Retinal pigment epithelial cell (primary cell): ENCODE data around the gene CCDC63.

Experiments
- DNase-seq: peaks from one replicate; pipeline ENCODE4 v3.0.0-alpha.2; 2010; ENCODE audit warnings: low read depth
- H3K4me3 ChIP-seq: 2 replicates; pipeline ENCODE4 v1.5.1; 2011; ENCODE audit warnings: mild to moderate bottlenecking, low read length, control low read depth, moderate library complexity
- TF ChIP-seq, protein P1 (sequence below): conservative IDR thresholded peaks from 2 replicates; pipeline ENCODE4 v1.5.1; 2011; ENCODE audit warnings: low read depth, low read length, control low read depth, inconsistent platforms

The CCDC63 gene

DNA sequence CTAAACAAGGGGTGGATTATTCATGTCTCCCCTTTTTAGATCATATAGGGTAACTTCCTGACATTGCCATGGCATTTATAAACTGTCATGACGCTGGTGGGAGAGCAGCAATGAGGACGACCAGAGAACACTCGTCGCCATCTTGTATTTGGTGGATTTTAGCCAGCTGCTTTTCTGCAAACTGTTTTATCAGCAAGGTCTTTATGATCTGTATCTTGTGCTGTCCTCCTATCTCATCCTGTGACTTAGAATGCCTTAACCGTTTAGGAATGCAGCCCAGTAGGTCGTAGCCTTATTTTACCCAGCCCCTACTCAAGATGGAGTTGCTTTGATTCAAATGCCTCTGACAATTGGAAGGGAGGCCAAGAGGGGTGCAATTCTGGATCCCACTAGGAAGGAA is 5.8 kb upstream of the CCDC63 start:
- no peak for DNase-seq
- H3K4me3 ChIP-seq: no peak overlapping the region
- TF ChIP-seq, protein P1, sequence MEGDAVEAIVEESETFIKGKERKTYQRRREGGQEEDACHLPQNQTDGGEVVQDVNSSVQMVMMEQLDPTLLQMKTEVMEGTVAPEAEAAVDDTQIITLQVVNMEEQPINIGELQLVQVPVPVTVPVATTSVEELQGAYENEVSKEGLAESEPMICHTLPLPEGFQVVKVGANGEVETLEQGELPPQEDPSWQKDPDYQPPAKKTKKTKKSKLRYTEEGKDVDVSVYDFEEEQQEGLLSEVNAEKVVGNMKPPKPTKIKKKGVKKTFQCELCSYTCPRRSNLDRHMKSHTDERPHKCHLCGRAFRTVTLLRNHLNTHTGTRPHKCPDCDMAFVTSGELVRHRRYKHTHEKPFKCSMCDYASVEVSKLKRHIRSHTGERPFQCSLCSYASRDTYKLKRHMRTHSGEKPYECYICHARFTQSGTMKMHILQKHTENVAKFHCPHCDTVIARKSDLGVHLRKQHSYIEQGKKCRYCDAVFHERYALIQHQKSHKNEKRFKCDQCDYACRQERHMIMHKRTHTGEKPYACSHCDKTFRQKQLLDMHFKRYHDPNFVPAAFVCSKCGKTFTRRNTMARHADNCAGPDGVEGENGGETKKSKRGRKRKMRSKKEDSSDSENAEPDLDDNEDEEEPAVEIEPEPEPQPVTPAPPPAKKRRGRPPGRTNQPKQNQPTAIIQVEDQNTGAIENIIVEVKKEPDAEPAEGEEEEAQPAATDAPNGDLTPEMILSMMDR: no peak

DNA sequence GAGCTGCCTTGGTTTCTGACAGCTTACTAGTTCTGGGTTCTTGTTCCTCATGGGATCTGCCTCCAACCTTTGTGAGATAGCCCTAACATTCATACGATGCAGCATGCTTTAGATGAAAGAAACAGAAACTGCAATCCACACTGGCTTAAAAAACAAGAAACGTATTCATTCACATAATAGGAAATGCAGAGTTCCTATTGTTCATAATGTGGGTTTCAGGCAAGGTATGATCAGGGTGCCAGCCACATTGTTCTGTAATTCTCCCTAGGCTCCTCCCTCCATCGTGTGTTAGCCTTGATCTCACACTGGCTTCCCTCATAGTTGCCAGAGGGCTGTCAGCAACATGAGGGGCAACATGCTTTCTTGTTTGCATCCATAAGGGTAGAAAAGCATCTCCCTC is 2.7 kb upstream of the CCDC63 start:
- TF ChIP-seq, protein P1: no peak
- H3K4me3 ChIP-seq: no peak overlapping the region
- DNase-seq: no peak

DNA sequence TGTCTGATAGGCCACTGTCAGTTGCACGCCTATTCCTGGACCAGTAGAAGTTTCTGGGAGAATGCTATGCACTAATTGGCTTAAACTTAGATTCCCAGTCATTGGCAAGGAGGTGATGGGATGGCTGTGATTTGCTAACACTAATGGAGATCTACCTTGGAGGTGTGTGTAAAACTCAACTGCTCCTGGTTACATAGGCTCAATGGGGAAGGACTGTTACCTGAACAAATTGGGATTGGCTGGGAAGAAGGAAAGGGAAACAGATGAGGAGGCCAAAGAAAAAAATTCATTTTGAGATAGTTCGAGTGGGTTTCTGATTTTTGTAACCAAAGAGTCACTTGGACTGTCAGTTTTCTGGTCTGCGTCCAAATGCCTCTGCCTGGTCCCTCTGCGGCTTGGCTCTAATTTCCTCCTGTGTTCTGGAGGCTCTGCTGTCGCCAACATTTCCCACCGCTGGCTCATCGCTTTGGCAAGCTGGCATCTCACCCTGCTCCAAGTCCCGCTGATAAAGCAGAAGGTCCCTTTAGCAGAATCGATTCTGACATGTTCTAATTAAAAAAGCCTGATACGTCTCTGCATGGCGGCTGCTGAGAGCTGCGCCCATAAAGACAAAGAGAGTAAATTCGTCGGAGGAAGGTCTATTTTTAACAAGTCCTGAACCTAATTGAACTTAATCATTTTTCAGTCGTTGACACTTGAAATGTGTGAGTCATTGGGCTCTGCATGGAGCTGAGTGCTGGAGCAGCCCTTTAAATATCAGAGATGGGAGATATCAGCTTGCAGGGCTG is 2.0 kb upstream of the CCDC63 start:
- TF ChIP-seq, protein P1: no peak
- no peak for DNase-seq
- H3K4me3 ChIP-seq: no peak overlapping the region

GRCh38 chr12:110845339-110845682 is 1.5 kb upstream of the CCDC63 start:
- H3K4me3 ChIP-seq: no peak overlapping the region
- DNase-seq: no peak
- TF ChIP-seq, protein P1: no peak

GRCh38 chr12:110848314-110848923 is 1.6 kb downstream of the CCDC63 start:
- H3K4me3 ChIP-seq: no peak overlapping the region
- DNase-seq: no peak
- TF ChIP-seq, protein P1: no peak

DNA sequence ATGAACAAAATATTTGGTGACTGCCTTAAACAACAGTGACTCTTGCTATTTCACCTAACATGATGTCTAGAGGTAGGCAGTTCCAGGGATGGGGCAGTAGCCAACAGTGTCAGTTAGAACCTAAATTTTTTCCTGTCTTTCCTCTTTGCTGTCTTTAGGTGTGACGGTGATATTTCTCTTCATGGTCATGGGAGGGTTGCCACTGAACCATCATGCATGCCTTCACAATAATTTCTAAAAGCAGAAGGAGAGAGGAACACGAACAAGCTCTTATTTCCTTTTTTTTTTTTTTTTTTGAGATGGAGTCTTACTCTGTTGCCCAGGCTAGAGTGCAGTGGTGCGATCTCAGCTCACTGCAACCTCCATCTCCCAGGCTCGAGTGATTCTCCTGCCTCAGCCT is 2.4 kb downstream of the CCDC63 start:
- no peak for DNase-seq
- TF ChIP-seq, protein P1: no peak
- H3K4me3 ChIP-seq: no peak overlapping the region
